ENCODE results near the gene CBFA2T3.

Gene CBFA2T3

DNA sequence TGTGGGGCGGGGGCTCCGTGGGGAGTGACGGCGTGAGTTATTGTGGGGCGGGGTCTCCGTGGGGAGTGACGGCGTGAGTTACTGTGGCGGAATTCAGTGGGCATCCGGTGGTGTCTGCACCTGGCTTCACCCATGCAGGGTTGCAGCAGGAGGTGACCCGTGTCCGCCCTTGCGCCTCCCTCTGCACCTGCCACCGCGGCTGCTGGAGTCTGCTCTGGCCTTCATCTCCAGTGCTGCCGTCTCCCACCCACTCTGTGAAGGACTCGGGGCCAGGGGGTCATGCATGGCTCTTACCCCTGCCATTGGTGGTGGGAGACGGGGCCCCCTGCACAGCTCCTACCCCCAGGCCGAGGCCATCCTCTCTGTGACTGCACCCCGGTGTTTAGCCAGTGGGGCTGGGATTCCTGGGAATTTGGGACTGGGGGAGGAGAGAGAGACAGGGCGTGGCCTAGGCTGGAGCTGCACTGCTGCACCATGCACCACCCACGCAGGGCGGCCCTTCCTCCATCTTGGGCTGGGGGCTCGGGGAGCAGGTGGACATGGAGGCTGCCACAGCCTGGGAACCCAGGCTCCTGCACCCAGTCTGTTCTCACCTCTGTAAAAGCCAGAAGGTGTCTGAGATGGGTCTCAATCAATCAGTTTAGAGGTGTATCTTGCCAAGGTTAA is 109.3 kb downstream of the CBFA2T3 start:
- DNase-seq (ENCODE audit: low read depth) = no peak
- in situ Hi-C loops (cut with HindIII; ENCODE audit: low sequenced_read_pairs) = loop anchor here (25.0 kb wide), 1 partner anchor 105 kb away; no protein-coding TSS in a partner anchor
- TF ChIP-seq, protein P1, sequence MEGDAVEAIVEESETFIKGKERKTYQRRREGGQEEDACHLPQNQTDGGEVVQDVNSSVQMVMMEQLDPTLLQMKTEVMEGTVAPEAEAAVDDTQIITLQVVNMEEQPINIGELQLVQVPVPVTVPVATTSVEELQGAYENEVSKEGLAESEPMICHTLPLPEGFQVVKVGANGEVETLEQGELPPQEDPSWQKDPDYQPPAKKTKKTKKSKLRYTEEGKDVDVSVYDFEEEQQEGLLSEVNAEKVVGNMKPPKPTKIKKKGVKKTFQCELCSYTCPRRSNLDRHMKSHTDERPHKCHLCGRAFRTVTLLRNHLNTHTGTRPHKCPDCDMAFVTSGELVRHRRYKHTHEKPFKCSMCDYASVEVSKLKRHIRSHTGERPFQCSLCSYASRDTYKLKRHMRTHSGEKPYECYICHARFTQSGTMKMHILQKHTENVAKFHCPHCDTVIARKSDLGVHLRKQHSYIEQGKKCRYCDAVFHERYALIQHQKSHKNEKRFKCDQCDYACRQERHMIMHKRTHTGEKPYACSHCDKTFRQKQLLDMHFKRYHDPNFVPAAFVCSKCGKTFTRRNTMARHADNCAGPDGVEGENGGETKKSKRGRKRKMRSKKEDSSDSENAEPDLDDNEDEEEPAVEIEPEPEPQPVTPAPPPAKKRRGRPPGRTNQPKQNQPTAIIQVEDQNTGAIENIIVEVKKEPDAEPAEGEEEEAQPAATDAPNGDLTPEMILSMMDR (IDR thresholded peaks at IDR 0.05; ENCODE audit: low read depth, low read length, missing control alignments) = no peak
- H3K4me3 ChIP-seq (ENCODE audit: low read depth, low read length) = no peak overlapping the region

DNA sequence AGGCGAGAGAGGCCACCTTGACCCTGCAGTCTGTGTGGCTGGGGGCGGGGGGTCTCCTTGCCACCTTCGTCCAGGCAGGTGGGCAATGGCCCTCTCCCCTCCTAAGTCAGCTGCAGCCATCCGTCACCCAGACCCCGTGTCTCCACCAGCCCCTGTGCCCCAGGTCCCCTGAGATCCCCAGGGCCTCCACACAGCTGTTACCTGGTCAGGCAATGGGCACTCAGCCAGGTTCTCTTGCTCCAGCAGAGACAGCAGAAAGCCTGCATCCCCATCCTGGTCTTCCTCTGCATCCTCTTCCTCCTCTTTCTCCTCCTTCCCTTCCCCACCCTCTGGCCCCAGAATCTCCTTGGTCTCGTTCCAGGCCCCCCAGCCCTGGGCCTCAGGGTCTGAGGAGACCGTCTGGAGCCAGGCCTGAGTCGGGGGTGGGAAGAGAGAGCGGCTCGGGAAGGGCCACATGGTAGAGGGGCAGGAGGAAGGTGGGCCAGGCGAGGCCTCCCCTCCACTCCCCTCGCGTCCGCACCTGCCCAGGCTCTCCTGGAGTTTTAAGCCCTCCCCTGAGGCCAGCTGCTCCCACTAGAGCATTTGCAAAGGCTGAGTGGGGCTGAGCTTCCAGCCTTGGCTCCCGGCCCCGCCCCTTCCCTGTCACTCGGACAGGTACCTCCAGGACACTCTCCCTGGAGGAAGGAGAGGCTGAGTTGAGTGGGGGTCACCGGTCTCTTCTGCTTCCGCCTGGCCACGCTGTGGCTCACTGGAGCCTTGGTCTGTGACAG is 110.7 kb downstream of the CBFA2T3 start, which contains the start of gene PABPN1L:
TSS of gene PABPN1L (minus strand) at position 510 of the 770 bp plus-strand sequence. CDS start at position 456, 54 bp downstream.
- no peak within 1 kb of the TSS for H3K4me3 ChIP-seq (ENCODE audit: low read depth, low read length)
- no peak for DNase-seq (ENCODE audit: low read depth)
- TF ChIP-seq, protein P1 (IDR thresholded peaks at IDR 0.05; ENCODE audit: low read depth, low read length, missing control alignments) = no peak
- in situ Hi-C loops (cut with HindIII; ENCODE audit: low sequenced_read_pairs) = loop anchor here (25.0 kb wide), 1 partner anchor 104 kb away; no protein-coding TSS in a partner anchor

DNA sequence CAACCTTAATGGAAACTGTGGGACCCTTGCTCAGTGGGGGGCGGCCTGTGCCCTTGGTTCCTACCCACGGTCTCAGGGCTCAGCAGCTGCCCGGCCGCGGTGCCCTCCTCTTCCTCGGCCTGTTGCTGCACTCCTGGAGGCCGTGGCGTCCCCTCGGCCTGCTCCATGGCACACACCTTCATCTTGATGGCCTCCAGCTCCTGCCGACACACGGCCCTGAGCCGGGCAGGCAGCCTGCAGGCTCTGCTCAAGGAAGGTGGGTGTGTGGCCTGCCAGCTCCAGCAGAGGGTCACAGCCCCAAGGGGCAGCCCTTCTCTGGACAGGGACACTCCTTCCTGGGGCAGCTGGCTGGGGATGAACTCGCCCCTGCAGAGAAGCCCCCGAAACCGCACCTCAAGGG is 111.3 kb downstream of the CBFA2T3 start:
- TF ChIP-seq, protein P1 (IDR thresholded peaks at IDR 0.05; ENCODE audit: low read depth, low read length, missing control alignments) = no peak
- H3K4me3 ChIP-seq (ENCODE audit: low read depth, low read length) = no peak overlapping the region
- no peak for DNase-seq (ENCODE audit: low read depth)
- in situ Hi-C loops (cut with HindIII; ENCODE audit: low sequenced_read_pairs) = loop anchor here (25.0 kb wide), 1 partner anchor 103 kb away; no protein-coding TSS in a partner anchor

DNA sequence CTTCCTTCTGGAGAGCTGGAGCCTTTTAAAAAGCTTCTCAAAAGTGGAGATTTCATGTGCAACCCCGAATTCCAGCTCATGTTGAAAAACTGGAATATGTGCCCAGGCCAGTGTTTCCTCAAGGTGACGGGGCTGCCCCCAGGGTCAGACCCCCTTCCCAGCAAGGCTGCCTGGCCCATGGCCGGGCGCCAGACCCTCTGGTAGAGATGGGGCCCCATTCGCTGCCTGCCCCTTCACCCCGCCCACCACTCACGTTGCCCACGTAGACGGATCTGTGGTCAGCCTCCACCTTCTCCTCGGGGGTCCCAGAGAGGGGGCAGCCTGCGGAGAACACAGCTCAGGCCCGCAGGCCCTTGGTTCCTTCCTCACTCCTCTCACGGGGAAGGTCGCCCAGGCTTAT is 111.7 kb downstream of the CBFA2T3 start:
- TF ChIP-seq, protein P1 (IDR thresholded peaks at IDR 0.05; ENCODE audit: low read depth, low read length, missing control alignments) = no peak
- DNase-seq (ENCODE audit: low read depth) = no peak
- no peak overlapping the region for H3K4me3 ChIP-seq (ENCODE audit: low read depth, low read length)
- in situ Hi-C loops (cut with HindIII; ENCODE audit: low sequenced_read_pairs) = loop anchor here (25.0 kb wide), 1 partner anchor 103 kb away; no protein-coding TSS in a partner anchor

DNA sequence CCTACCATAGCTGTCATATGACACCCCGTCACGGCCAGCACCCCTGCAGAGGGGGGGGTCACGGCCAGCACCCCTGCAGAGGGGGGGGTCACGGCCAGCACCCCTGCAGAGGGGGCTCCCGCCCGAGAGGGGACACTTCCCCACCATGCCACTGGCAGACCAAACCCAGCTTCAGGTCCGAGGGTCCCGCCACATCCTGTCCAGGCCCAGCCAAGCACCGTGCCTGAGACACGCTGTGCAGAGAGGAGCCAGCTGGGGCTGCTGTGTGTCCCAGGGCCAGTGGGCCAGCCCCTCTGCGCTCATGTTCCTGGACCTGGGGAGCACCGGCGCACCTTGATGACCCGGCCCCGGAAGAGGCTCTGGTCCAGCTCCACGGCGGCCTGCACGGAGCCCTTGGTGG is 112.5 kb downstream of the CBFA2T3 start:
- TF ChIP-seq, protein P1 (IDR thresholded peaks at IDR 0.05; ENCODE audit: low read depth, low read length, missing control alignments) = no peak

DNA sequence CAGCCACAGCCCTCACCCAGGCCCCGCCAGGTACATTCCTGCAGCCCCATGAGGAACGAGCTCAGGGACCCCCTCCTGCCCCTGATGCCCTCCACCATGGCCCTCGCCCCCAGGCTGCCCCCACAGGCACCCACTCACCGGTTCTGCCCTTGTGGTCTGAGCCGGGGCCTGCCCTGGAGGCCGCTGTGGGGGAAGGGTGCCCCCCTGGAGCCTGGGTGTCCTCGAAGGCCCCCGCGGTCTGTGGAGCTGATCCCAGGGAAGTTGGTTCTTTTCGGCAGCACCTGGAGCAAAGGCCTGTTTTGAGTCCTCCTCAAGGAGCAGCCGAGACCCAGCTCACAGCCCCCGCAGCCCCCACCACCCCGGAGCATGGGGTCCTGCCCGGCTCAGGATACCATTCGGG is 112.9 kb downstream of the CBFA2T3 start:
- DNase-seq (ENCODE audit: low read depth) = no peak
- in situ Hi-C loops (cut with HindIII; ENCODE audit: low sequenced_read_pairs) = loop anchor here (25.0 kb wide), 1 partner anchor 102 kb away; no protein-coding TSS in a partner anchor
- no peak overlapping the region for H3K4me3 ChIP-seq (ENCODE audit: low read depth, low read length)
- TF ChIP-seq, protein P1 (IDR thresholded peaks at IDR 0.05; ENCODE audit: low read depth, low read length, missing control alignments) = no peak

More for the DNA sequence above, 112.5 kb downstream of the CBFA2T3 start:
- no peak for DNase-seq (ENCODE audit: low read depth)
- H3K4me3 ChIP-seq (ENCODE audit: low read depth, low read length) = no peak overlapping the region
- in situ Hi-C loops (cut with HindIII; ENCODE audit: low sequenced_read_pairs) = loop anchor here (25.0 kb wide), 1 partner anchor 102 kb away; no protein-coding TSS in a partner anchor
